Thyroid gland (tissue), 4 donors: Measurements from ENCODE around the gene STAT2.

Experiments used
- POLR2A ChIP-seq, 2 donors: fragments of 450-650 bp; IDR thresholded peaks; one replicate each; pipeline ENCODE4 v1.6.1; 2017; ENCODE audit warnings: antibody characterized with exemption in 2 of 2, mild to moderate bottlenecking in 2 of 2, moderate library complexity in 1 of 2
- TF ChIP-seq, protein P1 (sequence below), 6 experiments: fragments of 200-600 bp in 3 of 6; fragments of 450-650 bp in 3 of 6; sonication (generic) in 3 of 6; IDR thresholded peaks; one replicate each; pipeline ENCODE4 v1.5.1; 2016 to 2019; ENCODE audit warnings: antibody characterized with exemption in 6 of 6, mild to moderate bottlenecking in 2 of 6, inconsistent platforms in 1 of 6, moderate library complexity in 1 of 6

DNA sequence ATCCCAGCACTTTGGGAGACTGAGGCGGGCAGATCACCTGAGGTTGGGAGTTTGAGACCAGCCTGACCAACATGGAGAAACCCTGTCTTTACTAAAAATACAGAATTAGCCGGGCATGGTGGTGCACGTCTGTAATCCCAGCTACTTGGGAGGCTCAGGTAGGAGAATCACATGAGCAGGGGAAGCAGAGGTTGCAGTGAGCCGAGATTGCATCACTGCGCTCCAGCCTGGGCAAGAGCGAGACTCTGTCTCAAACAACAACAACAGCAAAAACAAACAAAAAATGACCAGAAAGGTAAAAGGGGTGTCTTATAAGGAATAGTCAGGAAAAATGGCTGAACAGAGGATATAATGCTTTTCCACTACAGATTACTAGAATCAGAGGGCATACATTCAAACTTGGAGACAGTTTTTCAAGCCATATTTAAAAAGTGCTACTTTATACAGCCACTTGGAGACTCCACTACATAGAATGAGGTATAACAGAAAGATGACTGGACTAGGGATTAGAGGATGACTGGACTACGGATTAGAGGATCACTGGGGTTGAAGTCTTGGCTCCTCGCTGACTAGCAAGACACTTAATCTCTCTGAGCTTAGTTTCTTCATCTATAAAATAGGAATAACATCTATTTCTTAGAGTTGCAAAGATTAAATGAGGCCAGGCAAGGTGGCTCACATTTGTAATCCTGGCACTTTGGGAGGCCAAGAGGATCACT is 54.9 kb downstream of the STAT2 start:
- TF ChIP-seq POLR2A (IDR thresholded peaks at IDR 0.05): no peak
- TF ChIP-seq, protein P1, sequence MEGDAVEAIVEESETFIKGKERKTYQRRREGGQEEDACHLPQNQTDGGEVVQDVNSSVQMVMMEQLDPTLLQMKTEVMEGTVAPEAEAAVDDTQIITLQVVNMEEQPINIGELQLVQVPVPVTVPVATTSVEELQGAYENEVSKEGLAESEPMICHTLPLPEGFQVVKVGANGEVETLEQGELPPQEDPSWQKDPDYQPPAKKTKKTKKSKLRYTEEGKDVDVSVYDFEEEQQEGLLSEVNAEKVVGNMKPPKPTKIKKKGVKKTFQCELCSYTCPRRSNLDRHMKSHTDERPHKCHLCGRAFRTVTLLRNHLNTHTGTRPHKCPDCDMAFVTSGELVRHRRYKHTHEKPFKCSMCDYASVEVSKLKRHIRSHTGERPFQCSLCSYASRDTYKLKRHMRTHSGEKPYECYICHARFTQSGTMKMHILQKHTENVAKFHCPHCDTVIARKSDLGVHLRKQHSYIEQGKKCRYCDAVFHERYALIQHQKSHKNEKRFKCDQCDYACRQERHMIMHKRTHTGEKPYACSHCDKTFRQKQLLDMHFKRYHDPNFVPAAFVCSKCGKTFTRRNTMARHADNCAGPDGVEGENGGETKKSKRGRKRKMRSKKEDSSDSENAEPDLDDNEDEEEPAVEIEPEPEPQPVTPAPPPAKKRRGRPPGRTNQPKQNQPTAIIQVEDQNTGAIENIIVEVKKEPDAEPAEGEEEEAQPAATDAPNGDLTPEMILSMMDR (IDR thresholded peaks at IDR 0.05): no peak
